Occipital lobe (tissue), 2 donors: Measurements from ENCODE around the gene DEGS2. TPM values are rescaled to one million over a fixed set of nuclear protein-coding genes. Genes with fewer than 3 reads are reported as not detected.

Experiments
- DNase-seq: peaks from one replicate; lab custom pipeline; 2025; lab: John Stamatoyannopoulos, UW
- total RNA-seq: library from RNA; depleted of rRNA; stranded (reverse); fragments of >200 nt; gene quantifications from one replicate; pipeline ENCODE4 v1.2.3, GENCODE V29; 2014

The DEGS2 gene
- total RNA-seq, 1 donor from 2014 or later: 1.4 TPM

- no peak for DNase-seq
Observed at GRCh38 chr14:100132903-100133510, 26.4 kb downstream of the DEGS2 start.

- DNase-seq: no peak
Observed at GRCh38 chr14:100132161-100132902, 27.1 kb downstream of the DEGS2 start.

- DNase-seq: no peak
Observed at GRCh38 chr14:100131181-100131580, 28.3 kb downstream of the DEGS2 start.

GRCh38 chr14:100130521-100130920 is 28.9 kb downstream of the DEGS2 start:
- no peak for DNase-seq

- no peak for DNase-seq
Observed at GRCh38 chr14:100129161-100129589, 30.3 kb downstream of the DEGS2 start.

GRCh38 chr14:100128688-100129087 is 30.8 kb downstream of the DEGS2 start:
- no peak for DNase-seq

GRCh38 chr14:100127853-100128455 is 31.5 kb downstream of the DEGS2 start:
- no peak for DNase-seq

- DNase-seq: no peak
Observed at GRCh38 chr14:100126401-100126800, 33.0 kb downstream of the DEGS2 start.

- no peak for DNase-seq
Observed at GRCh38 chr14:100124551-100125088, 34.8 kb downstream of the DEGS2 start.

GRCh38 chr14:100123618-100124017 is 35.8 kb downstream of the DEGS2 start:
- no peak for DNase-seq

GRCh38 chr14:100122481-100123223 is 36.8 kb downstream of the DEGS2 start:
- no peak for DNase-seq

GRCh38 chr14:100121643-100122480 is 37.6 kb downstream of the DEGS2 start:
- no peak for DNase-seq

GRCh38 chr14:100120522-100121269 is 38.7 kb downstream of the DEGS2 start:
- no peak for DNase-seq

- no peak for DNase-seq
Observed at GRCh38 chr14:100119251-100119650, 40.2 kb downstream of the DEGS2 start.

GRCh38 chr14:100118396-100119011 is 40.9 kb downstream of the DEGS2 start:
- DNase-seq: no peak

GRCh38 chr14:100117633-100118395 is 41.6 kb downstream of the DEGS2 start:
- DNase-seq: no peak

- no peak for DNase-seq
Observed at GRCh38 chr14:100117026-100117425, 42.4 kb downstream of the DEGS2 start.

- no peak for DNase-seq
Observed at GRCh38 chr14:100116134-100116533, 43.3 kb downstream of the DEGS2 start.

- no peak for DNase-seq
Observed at GRCh38 chr14:100115726-100116125, 43.7 kb downstream of the DEGS2 start.
